Central memory CD8-positive, alpha-beta T cell (primary cell): ENCODE measurements around the gene UCHL3.
A peak's percentile ranks its signal among the peaks of the same experiment; 100 is the strongest.

ENCODE experiments used
- ATAC-seq: fragments of 150-1000 bp; cut with Tn5 transposase; replicated peaks from 2 replicates; pipeline ENCODE4 v1.10.0; 2022; ENCODE audit warnings: mild to moderate bottlenecking, moderate FRiP score, moderate number of reproducible peaks; ENCODE audit not compliant: poor library complexity, severe bottlenecking; ENCODE audit errors: extremely low read depth
- DNase-seq, 2 donors: peaks; one replicate each; pipeline ENCODE4 v3.0.0; 2021; ENCODE audit warnings: low spot score in 2 of 2
- H3K27ac Mint-ChIP-seq: one replicate; pipeline ENCODE4 v1.8.0; 2022; ENCODE audit warnings: low read depth, mild to moderate bottlenecking, moderate library complexity, mixed read lengths
- H3K27me3 Mint-ChIP-seq: one replicate; pipeline ENCODE4 v1.8.0; 2022; ENCODE audit warnings: mixed read lengths
- H3K36me3 Mint-ChIP-seq: one replicate; pipeline ENCODE4 v1.8.0; 2022; ENCODE audit warnings: mild to moderate bottlenecking, moderate library complexity, mixed read lengths; ENCODE audit not compliant: insufficient read depth
- H3K4me1 Mint-ChIP-seq: one replicate; pipeline ENCODE4 v1.8.0; 2022; ENCODE audit warnings: mixed read lengths
- H3K4me3 Mint-ChIP-seq: one replicate; pipeline ENCODE4 v1.8.0; 2022; ENCODE audit warnings: mild to moderate bottlenecking, moderate library complexity, mixed read lengths
- H3K9me3 Mint-ChIP-seq: one replicate; pipeline ENCODE4 v1.8.0; 2022; ENCODE audit warnings: mixed read lengths

The UCHL3 gene

GRCh38 chr13:75558145-75558840 is 8.7 kb downstream of the UCHL3 start:
- Mint-ChIP-seq H3K27ac (no peak overlapping the region), H3K36me3 (peaks cover 8% of the 10 kb centered on the region), H3K4me3 (no peak overlapping the region), H3K9me3 (no peaks in the 10 kb centered on the region), H3K4me1 (peaks cover 43% of the 10 kb centered on the region), H3K27me3 (no peaks in the 10 kb centered on the region)
- ATAC-seq (no peak), DNase-seq (no peak)

GRCh38 chr13:75566658-75567057 is 17.1 kb downstream of the UCHL3 start:
- Mint-ChIP-seq H3K9me3 (no peaks in the 10 kb centered on the region), H3K27me3 (no peaks in the 10 kb centered on the region), H3K4me3 (no peak overlapping the region), H3K27ac (no peak overlapping the region), H3K4me1 (no peaks in the 10 kb centered on the region), H3K36me3 (peaks cover 22% of the 10 kb centered on the region)
- ATAC-seq (no peak), DNase-seq (no peak)

- Mint-ChIP-seq H3K4me1 (no peaks in the 10 kb centered on the region), H3K27ac (no peak overlapping the region), H3K27me3 (no peaks in the 10 kb centered on the region), H3K36me3 (peaks cover 31% of the 10 kb centered on the region), H3K4me3 (no peak overlapping the region), H3K9me3 (no peaks in the 10 kb centered on the region)
- ATAC-seq (no peak), DNase-seq (no peak)
Measured at GRCh38 chr13:75569576-75569975, 20.0 kb downstream of the UCHL3 start.

GRCh38 chr13:75579529-75579928 is 29.9 kb downstream of the UCHL3 start:
- no peaks in the 10 kb centered on the region for H3K4me1 Mint-ChIP-seq
- DNase-seq (no peak), ATAC-seq (no peak)
- H3K9me3 Mint-ChIP-seq: peaks cover 1% of the 10 kb centered on the region
- H3K4me3 Mint-ChIP-seq: no peak overlapping the region
- no peaks in the 10 kb centered on the region for H3K27me3 Mint-ChIP-seq
- H3K27ac Mint-ChIP-seq: no peak overlapping the region
- H3K36me3 Mint-ChIP-seq: peaks cover 9% of the 10 kb centered on the region

- H3K36me3 Mint-ChIP-seq: peaks cover 7% of the 10 kb centered on the region
Measured at GRCh38 chr13:75581874-75582640, 32.5 kb downstream of the UCHL3 start.

GRCh38 chr13:75583091-75583490 is 33.5 kb downstream of the UCHL3 start:
- no peaks in the 10 kb centered on the region for H3K4me1 Mint-ChIP-seq
- no peaks in the 10 kb centered on the region for H3K27me3 Mint-ChIP-seq
- peaks cover 5% of the 10 kb centered on the region for H3K9me3 Mint-ChIP-seq
- peaks cover 7% of the 10 kb centered on the region for H3K36me3 Mint-ChIP-seq
- no peak overlapping the region for H3K4me3 Mint-ChIP-seq
- no peak overlapping the region for H3K27ac Mint-ChIP-seq
- ATAC-seq (no peak), DNase-seq (no peak)

More at GRCh38 chr13:75581874-75582640, 32.5 kb downstream of the UCHL3 start:
- Mint-ChIP-seq H3K27ac (no peak overlapping the region), H3K4me1 (no peaks in the 10 kb centered on the region), H3K9me3 (peaks cover 5% of the 10 kb centered on the region), H3K4me3 (no peak overlapping the region), H3K27me3 (no peaks in the 10 kb centered on the region)
- ATAC-seq (no peak), DNase-seq (no peak)

GRCh38 chr13:75585153-75585552 is 35.6 kb downstream of the UCHL3 start:
- H3K4me1 Mint-ChIP-seq: no peaks in the 10 kb centered on the region
- no peak overlapping the region for H3K27ac Mint-ChIP-seq
- peaks cover 10% of the 10 kb centered on the region for H3K36me3 Mint-ChIP-seq
- no peak for DNase-seq
- no peaks in the 10 kb centered on the region for H3K27me3 Mint-ChIP-seq
- peaks cover 5% of the 10 kb centered on the region for H3K9me3 Mint-ChIP-seq
- ATAC-seq: no peak
- no peak overlapping the region for H3K4me3 Mint-ChIP-seq

GRCh38 chr13:75587679-75588078 is 38.1 kb downstream of the UCHL3 start:
- H3K9me3 Mint-ChIP-seq: peaks cover 5% of the 10 kb centered on the region
- no peaks in the 10 kb centered on the region for H3K4me1 Mint-ChIP-seq
- H3K27me3 Mint-ChIP-seq: no peaks in the 10 kb centered on the region
- H3K36me3 Mint-ChIP-seq: peaks cover 5% of the 10 kb centered on the region
- peak overlapping the region; percentile 9 for H3K27ac Mint-ChIP-seq
- no peak overlapping the region for H3K4me3 Mint-ChIP-seq
- DNase-seq (no peak), ATAC-seq (no peak)

GRCh38 chr13:75596657-75597182 is 47.1 kb downstream of the UCHL3 start:
- DNase-seq (no peak), ATAC-seq (no peak)
- no peaks in the 10 kb centered on the region for H3K27me3 Mint-ChIP-seq
- H3K9me3 Mint-ChIP-seq: no peaks in the 10 kb centered on the region
- no peak overlapping the region for H3K27ac Mint-ChIP-seq
- H3K4me3 Mint-ChIP-seq: no peak overlapping the region
- H3K36me3 Mint-ChIP-seq: peaks cover 11% of the 10 kb centered on the region
- H3K4me1 Mint-ChIP-seq: peaks cover 6% of the 10 kb centered on the region

GRCh38 chr13:75600371-75600770 is 50.8 kb downstream of the UCHL3 start:
- H3K4me1 Mint-ChIP-seq: peaks cover 6% of the 10 kb centered on the region
- H3K4me3 Mint-ChIP-seq: no peak overlapping the region
- peaks cover 9% of the 10 kb centered on the region for H3K36me3 Mint-ChIP-seq
- no peak for DNase-seq
- ATAC-seq: no peak
- no peaks in the 10 kb centered on the region for H3K9me3 Mint-ChIP-seq
- H3K27me3 Mint-ChIP-seq: no peaks in the 10 kb centered on the region
- H3K27ac Mint-ChIP-seq: no peak overlapping the region

GRCh38 chr13:75603038-75603437 is 53.4 kb downstream of the UCHL3 start:
- no peak overlapping the region for H3K27ac Mint-ChIP-seq
- H3K27me3 Mint-ChIP-seq: no peaks in the 10 kb centered on the region
- DNase-seq: no peak
- peaks cover 8% of the 10 kb centered on the region for H3K36me3 Mint-ChIP-seq
- H3K4me3 Mint-ChIP-seq: no peak overlapping the region
- no peak for ATAC-seq
- H3K9me3 Mint-ChIP-seq: no peaks in the 10 kb centered on the region
- no peaks in the 10 kb centered on the region for H3K4me1 Mint-ChIP-seq

GRCh38 chr13:75607447-75607846 is 57.9 kb downstream of the UCHL3 start:
- no peak overlapping the region for H3K4me3 Mint-ChIP-seq
- no peaks in the 10 kb centered on the region for H3K4me1 Mint-ChIP-seq
- no peaks in the 10 kb centered on the region for H3K27me3 Mint-ChIP-seq
- DNase-seq (no peak), ATAC-seq (no peak)
- H3K36me3 Mint-ChIP-seq: peaks cover 6% of the 10 kb centered on the region
- no peaks in the 10 kb centered on the region for H3K9me3 Mint-ChIP-seq
- no peak overlapping the region for H3K27ac Mint-ChIP-seq

- Mint-ChIP-seq H3K36me3 (peaks cover 5% of the 10 kb centered on the region), H3K9me3 (no peaks in the 10 kb centered on the region), H3K27me3 (no peaks in the 10 kb centered on the region), H3K4me3 (no peak overlapping the region), H3K4me1 (no peaks in the 10 kb centered on the region), H3K27ac (no peak overlapping the region)
- DNase-seq: no peak
- ATAC-seq: no peak
Measured at GRCh38 chr13:75610466-75610865, 60.9 kb downstream of the UCHL3 start.
